D721Med (cell line): Measurements from ENCODE around the gene NPC1.

Experiments
- DNase-seq: peaks from one replicate; pipeline ENCODE4 v3.0.0; 2011; ENCODE audit warnings: low spot score; ENCODE audit not compliant: insufficient read length
- FAIRE-seq: peaks from 2 replicates; lab custom pipeline; 2011; peaks lifted over from hg19 to GRCh38; lab: Jason Lieb, UNC
- TF ChIP-seq, protein P1 (sequence below): IDR thresholded peaks from 2 replicates; pipeline ENCODE4 v1.5.1; 2012; ENCODE audit warnings: mild to moderate bottlenecking, control low read depth; ENCODE audit not compliant: insufficient read depth; ENCODE audit errors: missing control alignments

NPC1 gene

GRCh38 chr18:23574611-23575308, 11.5 kb downstream of the NPC1 start:
- TF ChIP-seq, protein P1, sequence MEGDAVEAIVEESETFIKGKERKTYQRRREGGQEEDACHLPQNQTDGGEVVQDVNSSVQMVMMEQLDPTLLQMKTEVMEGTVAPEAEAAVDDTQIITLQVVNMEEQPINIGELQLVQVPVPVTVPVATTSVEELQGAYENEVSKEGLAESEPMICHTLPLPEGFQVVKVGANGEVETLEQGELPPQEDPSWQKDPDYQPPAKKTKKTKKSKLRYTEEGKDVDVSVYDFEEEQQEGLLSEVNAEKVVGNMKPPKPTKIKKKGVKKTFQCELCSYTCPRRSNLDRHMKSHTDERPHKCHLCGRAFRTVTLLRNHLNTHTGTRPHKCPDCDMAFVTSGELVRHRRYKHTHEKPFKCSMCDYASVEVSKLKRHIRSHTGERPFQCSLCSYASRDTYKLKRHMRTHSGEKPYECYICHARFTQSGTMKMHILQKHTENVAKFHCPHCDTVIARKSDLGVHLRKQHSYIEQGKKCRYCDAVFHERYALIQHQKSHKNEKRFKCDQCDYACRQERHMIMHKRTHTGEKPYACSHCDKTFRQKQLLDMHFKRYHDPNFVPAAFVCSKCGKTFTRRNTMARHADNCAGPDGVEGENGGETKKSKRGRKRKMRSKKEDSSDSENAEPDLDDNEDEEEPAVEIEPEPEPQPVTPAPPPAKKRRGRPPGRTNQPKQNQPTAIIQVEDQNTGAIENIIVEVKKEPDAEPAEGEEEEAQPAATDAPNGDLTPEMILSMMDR, result no peak
- FAIRE-seq (no peak), DNase-seq (no peak)

- no peak for FAIRE-seq
- no peak for DNase-seq
- TF ChIP-seq, protein P1, result no peak
Measured at GRCh38 chr18:23573626-23574431, 12.5 kb downstream of the NPC1 start.

DNA sequence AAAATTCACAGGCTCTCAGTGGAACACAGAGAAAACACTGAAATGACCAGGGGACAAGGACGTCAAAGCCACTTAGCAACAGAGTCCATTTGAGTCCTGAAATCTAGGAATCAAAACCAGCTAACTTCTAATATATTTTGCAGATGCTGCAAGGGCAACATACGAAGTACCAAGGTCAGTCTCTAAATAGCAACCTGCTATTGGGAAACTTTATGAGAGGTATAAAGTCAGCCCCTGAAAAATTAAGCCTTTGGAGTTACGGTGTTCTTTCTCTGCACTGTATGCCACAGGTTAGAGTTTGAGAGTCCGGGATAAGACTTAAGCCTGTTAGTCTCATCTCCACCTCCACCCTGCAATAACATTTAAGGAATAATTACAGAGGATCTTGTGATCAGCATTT, 13.3 kb downstream of the NPC1 start:
- FAIRE-seq (no peak), DNase-seq (no peak)
- TF ChIP-seq, protein P1, result no peak

DNA sequence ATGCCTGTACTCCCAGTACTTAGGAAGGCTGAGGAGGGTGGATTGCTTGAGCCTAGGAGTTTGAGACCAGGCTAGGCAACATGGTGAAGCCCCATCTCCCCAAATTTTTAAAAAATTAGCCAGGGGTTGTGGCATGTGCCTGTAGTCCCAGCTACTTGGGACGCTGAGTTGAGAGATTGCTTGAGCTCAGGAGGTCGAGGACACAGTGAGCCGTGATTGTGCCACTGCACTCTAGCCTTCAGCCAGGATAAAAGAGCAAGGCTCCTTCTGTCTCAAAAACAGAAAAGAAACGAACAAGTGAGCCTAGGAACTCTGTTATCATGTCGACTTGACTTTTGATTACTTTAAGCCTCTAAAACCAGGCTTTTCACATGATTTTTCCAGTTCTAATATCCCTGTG, 13.7 kb downstream of the NPC1 start:
- TF ChIP-seq, protein P1, result no peak
- FAIRE-seq (no peak), DNase-seq (no peak)

DNA sequence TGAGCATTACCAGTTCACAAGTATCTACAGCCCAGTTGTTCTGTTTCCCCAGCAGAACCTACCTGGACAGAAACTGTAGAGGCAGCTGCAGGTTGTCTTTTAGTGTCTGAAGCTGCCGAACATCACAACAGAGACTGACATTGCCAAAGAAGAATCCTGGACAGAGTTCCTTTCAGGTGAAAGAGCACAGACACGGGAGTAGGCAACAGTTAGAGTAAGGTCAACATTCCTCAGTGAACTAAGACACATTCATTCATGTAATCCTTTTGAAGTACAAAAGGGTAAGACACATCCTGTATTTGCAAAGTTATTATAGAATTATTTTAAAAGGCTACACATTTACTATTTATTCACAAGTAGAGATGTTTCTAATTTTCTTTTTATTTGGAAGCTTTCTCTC, 14.3 kb downstream of the NPC1 start:
- TF ChIP-seq, protein P1, result no peak
- FAIRE-seq (no peak), DNase-seq (no peak)

DNA sequence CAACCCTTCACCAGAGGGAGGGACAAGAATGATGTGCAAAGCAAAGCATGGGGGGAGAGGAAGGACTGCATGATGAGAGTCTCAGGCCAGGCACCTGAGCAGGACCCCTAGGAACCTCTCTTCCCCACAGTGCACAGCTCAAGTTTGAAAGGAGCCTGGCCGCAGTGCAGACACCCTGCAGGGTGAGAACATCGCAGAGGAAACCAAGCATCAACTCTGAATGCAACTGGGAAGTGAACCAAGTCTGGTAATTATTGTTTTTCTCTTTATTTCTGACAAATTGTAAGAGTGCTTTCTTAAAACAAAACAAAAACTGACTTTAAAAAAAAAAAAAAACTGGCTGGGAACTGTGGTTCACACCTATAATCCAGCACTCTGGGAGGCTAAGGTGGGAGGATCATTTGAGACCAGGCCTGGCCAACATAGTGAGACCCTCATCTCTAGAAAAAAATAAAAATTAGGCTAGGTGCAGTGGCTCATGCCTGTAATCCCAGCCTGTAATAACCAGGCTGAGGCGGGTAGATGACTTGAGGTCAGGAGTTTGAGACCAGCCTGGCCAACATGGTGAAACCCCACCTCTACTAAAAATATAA, 15.3 kb downstream of the NPC1 start:
- no peak for FAIRE-seq
- TF ChIP-seq, protein P1, result no peak
- DNase-seq, result no peak
